NCI-H526 treated with DMSO at 0.1 percent for 48 hours (cell line): ENCODE measurements around the gene INA.
"Not testable (repeated sequence)": the region's sequence is repeated elsewhere in the genome, so short reads cannot be mapped to it uniquely, and the experiment has no call there.

Experiments
- DNase-seq: peaks from one replicate; lab custom pipeline; 2025; lab: John Stamatoyannopoulos, UW

Gene INA

GRCh38 chr10:103276896-103277712 is at the start of gene INA:
INA (plus strand) TSS chr10:103277138; CDS start chr10:103277212, 74 bp downstream.
- DNase-seq = peak; percentile 18

DNA sequence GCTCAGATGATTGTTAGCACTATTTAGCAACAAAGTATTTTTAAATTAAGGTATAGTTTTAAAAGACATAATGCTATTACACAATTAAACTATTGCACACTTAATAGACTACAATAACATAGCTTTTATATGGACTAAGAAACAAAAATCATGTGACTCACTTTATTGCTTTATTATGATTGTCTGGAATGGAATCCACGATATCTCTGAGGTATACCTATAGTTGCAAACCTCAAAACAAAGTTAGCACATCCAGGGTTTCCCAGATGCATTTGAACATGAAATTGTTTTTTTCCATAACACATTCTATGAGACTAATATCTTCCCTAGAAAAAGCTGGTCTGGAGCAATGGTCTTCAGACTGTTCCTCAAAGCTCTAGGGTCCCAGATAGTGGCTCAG is 49.5 kb upstream of the INA start:
- DNase-seq = no peak

DNA sequence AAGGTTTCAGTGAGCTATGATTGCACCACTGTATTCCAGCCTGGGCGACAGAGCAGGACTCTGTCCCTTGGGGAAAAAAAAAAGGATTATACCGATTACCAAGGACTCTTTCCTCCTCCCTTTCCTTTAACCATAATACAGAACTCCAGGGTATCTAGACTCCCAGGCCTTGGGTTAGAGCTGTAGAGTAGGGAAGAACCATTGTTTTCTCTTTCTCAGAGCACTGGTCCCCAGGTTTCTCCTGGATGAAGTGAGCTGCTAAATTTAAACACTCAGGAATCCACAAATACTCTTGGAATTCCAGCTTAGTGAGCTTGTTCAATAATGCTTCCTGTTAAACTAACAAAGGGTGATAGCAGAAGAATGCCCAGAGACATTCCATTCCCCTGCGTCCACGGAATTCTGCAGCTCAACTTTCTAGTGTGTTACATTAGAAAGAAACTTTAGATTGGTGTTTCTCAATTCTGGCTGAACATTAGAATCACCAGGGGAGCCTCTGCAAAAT is 45.8 kb upstream of the INA start:
- no peak for DNase-seq

- no peak for DNase-seq
Observed at GRCh38 chr10:103232131-103232673, 44.7 kb upstream of the INA start.

GRCh38 chr10:103232772-103233488 is 44.0 kb upstream of the INA start:
- no peak for DNase-seq

DNA sequence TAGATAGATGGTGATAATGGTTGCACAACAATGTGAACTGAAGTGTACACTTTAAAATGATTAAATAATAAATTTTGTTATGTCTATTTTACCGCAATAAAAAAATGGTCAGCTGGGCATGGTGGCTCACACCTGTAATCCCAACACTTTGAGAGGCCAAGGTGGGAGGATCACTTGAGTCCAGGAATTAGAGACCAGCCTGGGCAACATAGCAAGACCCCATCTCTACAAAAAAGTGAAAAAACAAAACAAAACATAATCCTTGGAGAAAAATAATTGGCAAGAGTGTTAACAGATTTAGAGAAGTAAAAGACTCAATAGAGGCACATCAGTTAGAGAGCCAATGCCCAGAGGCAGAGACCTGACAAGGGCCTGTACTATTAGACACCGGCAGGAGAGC is 41.2 kb upstream of the INA start:
- DNase-seq = no peak

GRCh38 chr10:103238506-103239252 is 38.3 kb upstream of the INA start:
- DNase-seq = peak; percentile 1

DNA sequence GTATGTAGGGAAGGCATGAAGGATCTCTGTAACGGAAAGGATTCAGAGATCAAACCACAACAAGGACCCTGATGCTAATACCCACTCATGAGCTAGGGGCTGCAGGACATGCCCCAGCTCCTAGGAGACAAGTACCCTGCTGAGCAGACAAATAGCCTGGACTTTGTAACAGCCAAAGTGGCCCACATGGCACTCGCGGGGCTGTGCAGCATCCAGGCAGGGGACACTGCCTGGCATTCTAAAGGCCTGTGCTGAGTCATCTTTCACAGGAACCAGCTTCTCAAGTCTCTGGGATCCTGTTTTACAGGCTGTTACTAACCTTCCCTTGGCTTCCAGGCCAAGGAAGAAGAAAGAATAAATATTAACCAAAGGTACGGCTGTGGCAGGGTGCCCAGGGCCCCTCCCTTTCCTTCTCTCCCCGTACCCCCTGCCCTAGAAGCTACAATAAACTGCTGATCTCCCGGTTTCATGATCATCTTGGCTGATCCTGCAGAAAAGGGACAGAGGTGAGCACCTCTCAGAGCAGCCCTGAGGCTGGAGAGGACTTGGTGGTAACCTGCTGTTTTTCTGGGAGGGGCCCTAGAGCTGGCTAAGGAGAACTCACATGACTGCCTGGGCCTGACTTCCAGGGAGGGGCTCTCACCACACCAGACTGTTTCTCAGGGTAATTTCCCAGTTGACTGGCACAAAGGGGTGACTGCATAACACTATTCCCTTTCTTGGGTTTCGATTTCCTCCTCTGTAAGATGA is 35.5 kb upstream of the INA start:
- no peak for DNase-seq

- DNase-seq = peak; percentile 25
Observed at GRCh38 chr10:103244666-103245271, 32.2 kb upstream of the INA start.

DNA sequence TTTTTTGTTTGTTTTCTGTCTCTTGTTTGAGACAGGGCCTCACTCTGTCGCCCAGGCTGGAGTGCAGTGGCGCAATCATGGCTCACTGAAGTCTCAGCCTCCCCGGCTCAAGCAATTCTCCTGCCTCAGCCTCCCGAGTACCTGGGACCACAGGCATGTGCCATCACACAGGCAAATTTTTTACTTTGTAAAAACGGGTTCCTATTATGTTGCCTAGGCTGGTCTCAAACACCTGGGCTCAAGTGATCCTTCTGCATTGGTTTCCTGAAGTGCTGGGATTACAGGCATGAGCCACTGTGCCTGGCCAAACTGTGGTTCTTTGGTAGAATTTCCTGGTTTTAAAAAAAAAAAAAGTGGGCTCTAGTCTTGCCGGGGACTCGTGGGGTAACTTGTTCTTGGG is 31.4 kb upstream of the INA start, which contains the start of gene RPEL1:
TSS of gene RPEL1 (plus strand) at position 301 of the 400 bp plus-strand sequence. CDS start 110 bp downstream, outside the sequence.
- not testable (repeated sequence) for DNase-seq

DNA sequence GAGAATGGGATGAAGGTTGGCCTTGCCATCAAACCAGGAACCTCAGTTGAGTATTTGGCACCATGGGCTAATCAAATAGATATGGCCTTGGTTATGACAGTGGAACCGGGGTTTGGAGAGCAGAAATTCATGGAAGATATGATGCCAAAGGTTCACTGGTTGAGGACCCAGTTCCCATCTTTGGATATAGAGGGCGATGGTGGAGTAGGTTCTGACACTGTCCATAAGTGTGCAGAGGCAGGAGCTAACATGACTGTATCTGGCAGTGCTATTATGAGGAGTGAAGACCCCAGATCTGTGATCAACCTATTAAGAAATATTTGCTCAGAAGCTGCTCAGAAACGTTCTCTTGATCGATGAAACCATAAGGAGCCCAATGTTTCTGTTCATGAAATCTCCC is 30.6 kb upstream of the INA start:
- no peak for DNase-seq

- no peak for DNase-seq
Observed at GRCh38 chr10:103254113-103254512, 22.8 kb upstream of the INA start.

DNA sequence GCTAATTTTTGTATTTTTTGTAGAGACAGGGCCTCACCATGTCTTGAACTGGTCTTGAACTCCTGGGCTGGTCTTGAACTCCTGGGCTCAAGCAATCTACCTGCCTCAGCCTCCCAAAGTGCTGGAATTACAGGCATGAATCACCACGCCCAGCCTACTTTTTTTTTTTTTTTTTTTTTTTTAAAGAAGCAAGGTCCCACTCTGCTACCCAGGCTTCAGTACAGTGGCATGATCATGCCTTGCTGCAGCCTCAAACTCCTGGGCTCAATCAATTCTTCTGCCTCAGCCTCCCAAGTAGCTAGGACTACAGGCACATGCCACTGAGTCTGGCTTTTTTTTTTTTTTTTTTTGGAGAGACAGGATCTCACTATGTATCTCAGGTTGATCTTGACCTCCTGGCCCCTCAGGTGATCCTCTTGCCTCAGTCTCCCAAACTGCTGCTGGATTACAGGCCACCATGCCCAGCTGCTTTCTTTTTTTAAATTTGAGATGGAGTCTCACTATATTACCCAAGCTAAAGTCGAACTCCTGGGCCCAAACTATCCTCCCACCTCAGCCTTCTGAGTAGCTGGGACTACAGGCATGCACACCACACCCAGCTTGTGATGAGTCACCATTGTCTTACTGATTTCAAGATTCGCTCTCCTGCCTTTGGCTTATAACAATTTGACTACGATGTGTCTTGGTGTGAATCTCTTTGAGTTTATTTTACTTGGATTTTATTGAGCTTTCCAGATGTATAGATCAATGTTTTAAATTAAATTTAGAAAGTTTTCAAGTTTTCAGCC is 22.2 kb upstream of the INA start:
- DNase-seq = no peak

DNA sequence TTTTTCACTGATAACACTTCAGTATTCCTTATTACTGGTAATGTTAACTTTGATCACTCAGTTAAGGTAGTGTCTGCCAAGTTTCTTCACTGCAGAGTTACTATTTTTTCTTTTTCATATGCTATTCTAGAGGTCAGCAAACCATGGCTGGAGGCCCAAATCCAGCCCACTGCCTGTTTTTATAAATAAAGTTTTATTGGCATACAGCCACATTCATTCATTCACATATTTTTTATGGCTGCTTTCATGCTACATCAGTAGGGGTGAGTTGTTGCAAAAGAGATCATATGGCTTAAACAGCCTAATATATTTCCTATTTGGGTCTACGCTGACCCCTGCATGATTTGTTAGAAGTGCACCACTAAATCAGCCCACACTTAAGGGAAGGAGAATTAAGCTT is 20.3 kb upstream of the INA start:
- DNase-seq = no peak

GRCh38 chr10:103257812-103258211 is 19.1 kb upstream of the INA start:
- no peak for DNase-seq

- not testable (repeated sequence) for DNase-seq
Observed at GRCh38 chr10:103258928-103259327, 18.0 kb upstream of the INA start.

DNA sequence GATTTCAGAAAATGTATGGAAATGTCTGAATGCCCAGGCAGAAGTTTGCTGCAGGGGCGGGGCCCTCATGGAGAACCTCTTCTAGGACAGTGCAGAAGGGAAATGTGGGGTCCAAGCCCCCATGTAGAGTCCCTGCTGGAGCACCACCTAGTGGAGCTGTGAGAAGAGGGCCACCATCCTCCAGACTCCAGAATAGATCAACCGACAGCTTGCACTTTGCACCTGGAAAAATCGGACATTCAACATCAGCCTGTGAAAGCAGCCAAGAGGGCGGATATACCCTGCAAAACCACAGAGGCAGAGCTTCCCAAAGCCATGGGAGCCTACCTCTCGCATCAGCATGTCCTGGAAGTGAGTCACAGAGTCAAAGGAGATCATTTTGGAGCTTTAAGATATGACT is 16.9 kb upstream of the INA start:
- no peak for DNase-seq

- no peak for DNase-seq
Observed at GRCh38 chr10:103262229-103262628, 14.7 kb upstream of the INA start.

GRCh38 chr10:103265717-103266329 is 11.1 kb upstream of the INA start:
- no peak for DNase-seq

DNA sequence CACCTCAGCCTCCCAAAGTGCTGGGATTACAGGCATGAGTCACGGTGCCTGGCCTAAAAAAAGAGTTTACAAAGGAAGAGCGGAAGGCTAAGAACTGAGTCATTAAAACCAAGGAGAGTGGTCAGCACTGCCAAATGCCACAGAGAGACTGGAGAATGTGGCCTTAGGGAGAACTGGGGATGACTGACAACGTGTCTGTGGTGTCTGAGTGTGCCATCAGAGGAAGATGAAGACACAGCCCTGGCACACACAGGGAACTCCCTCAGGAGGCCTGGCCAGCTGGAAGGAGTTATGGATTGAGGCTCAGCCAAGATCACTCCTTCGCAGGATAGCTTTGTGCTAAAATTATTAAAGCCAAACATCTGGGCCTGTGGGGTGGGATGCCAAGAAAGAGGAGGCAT is 3.9 kb upstream of the INA start:
- no peak for DNase-seq
